NT2/D1 (cell line): ENCODE measurements around the gene STK32B.
"Not testable (repeated sequence)": the region's sequence is repeated elsewhere in the genome, so short reads cannot be mapped to it uniquely, and the experiment has no call there.

Source experiments
- SUZ12 ChIP-seq: IDR thresholded peaks from 2 replicates; pipeline ENCODE4 v1.6.1; 2011; ENCODE audit not compliant: insufficient read length, insufficient read depth; ENCODE audit errors: extremely low read depth
- YY1 ChIP-seq: IDR thresholded peaks from 2 replicates; pipeline ENCODE4 v1.6.1; 2011; ENCODE audit not compliant: insufficient read length, insufficient read depth
- ZNF274 ChIP-seq: IDR thresholded peaks from 2 replicates; pipeline ENCODE4 v1.6.1; 2011; ENCODE audit warnings: mild to moderate bottlenecking, low read depth, low read length

DNA sequence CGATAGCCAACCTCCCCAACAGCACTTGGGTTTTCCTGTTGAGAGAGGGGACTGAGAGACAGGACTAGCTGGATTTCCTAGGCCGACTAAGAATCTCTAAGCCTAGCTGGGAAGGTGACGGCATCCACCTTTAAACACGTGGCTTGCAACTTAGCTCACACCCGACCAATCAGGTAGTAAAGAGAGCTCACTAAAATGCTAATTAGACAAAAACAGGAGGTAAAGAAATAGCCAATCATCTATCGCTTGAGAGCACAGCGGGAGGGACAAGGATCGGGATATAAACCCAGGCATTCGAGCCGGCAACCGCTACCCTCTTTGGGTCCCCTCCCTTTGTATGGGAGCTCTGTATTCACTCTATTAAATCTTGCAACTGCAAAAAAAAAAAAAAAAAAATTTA is 44.3 kb upstream of the STK32B start:
- not testable (repeated sequence) for TF ChIP-seq YY1, ZNF274, SUZ12
